ENCODE measurements around the gene HDAC5.
"Not testable (repeated sequence)": the region's sequence is repeated elsewhere in the genome, so short reads cannot be mapped to it uniquely, and the experiment has no call there.

HDAC5 gene
- 50.3 to 142 (median 90.2) reads per million in 9 experiments for total RNA-seq

DNA sequence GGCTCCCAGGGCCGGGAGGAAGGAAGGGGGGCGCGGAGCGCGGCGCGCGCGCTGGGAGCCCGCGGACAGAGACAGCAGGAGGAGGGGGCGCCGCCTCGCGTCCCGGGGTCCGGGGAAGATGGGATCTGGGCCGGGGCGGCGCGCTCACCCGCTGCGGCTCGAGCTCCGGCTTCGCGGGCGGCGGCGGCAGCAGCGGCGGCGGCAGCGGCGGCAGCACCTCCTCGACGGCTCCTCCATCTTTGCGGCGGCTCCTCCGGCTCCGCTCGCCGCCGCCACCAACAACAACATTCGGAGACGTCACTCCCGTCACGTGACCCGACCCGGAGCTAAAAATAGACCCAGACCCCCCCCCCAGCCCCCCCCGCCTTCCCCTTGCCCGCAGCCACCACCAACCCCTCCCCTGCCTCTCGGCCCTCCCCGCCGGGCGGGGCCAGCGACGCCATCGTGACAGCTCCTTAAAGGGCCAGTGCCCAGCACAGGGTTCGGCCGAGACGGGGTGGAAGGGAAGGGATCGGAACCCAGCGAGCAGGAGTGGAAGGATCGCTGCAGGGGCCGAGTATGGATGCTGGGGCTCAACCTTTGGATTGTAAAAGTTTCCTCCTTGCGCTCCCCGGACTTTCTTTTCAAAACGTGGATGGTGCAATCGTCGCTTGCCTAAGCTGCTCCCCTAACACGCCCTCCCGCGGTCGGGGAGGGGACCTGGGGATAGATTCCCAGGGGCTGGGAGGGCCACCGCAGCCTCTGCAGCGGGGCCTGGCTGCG, at the start of gene HDAC5:
Gene HDAC5 (minus strand): TSS at position 286 of the 762 bp plus-strand sequence. CDS start 6,126 bp downstream, outside the sequence.
- Mint-ChIP-seq H3K9me3 (no peaks in the 10 kb centered on the region), H3K4me3 (peak within 1 kb of the TSS; percentile 89 to 92), H3K27me3 (peaks cover 4 to 6% of the 10 kb centered on the region in 2 donors), H3K36me3 (ENCODE audit: insufficient read depth) (peaks cover 13% of the 10 kb centered on the region), H3K27ac (peak within 1 kb of the TSS; percentile 94 to 95), H3K4me1 (ENCODE audit: low read depth in 2 of 2) (peaks cover 25 to 40% of the 10 kb centered on the region in 2 donors)
- DNase-seq: peak; percentile 94 to 95 (median 94)
- ATAC-seq (replicated peaks): peak; percentile 92

DNA sequence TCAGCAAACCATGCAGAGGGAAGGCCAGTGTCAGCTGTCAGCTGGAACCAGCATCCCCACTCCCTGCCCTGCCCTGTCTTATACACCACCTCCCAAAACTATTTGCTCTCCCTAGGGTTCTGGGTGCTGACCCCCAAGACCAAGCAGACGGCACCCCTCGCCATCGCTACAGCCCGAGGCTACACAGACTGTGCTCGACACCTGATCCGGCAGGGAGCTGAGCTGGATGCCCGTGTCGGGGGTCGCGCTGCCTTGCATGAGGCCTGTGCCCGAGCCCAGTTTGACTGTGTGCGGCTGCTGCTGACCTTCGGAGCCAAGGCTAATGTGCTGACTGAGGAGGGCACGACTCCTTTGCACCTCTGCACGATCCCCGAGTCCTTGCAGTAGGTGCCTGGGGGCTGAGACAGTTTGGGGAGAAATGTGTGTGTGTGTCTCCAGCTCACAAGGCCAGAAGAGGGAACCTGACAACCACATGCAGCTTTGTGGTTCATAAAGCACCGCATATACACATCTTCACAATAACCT, 48.6 kb upstream of the HDAC5 start:
- Mint-ChIP-seq H3K36me3 (ENCODE audit: insufficient read depth) (peaks cover 17% of the 10 kb centered on the region), H3K9me3 (no peaks in the 10 kb centered on the region), H3K27ac (peak overlapping the region in 1 of 2 donors; percentile 4), H3K4me1 (ENCODE audit: low read depth in 2 of 2) (peaks cover 8 to 11% of the 10 kb centered on the region in 2 donors), H3K4me3 (no peak overlapping the region), H3K27me3 (no peaks in the 10 kb centered on the region)
- no peak for DNase-seq
- ATAC-seq (replicated peaks): no peak

DNA sequence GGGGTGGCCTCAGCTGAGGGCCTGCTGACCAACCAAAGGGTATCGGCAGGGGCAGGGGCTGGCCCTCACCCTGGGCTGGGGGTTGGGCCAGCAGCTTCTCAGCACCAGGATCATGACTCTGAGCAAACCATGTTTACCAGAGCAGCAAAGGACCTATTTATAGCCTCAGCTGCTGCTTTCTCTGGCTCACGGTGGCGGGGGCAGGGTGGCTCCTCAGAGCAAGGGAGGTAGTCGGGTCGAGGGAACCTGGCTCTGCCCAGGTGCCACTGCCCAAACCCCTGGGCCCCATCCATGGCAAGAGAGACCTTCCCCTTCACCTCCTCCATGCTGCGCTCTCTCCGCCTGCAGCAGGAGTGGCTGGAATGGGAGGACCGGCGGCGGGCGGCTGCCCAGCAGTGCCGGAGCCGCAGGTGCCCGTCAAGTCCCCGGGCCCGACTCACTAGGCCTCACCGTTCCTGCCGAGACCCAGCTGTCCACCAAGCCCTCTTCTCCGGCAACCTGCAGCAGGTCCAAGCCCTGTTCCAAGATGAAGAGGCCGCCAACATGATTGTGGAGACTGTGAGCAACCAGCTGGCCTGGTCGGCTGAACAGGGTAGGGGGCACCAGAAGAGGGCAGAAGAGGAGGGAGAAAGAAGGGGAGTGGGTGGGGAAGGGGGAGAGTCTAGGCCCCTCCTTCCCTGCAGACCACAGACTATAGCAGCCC, 47.2 kb upstream of the HDAC5 start, which contains the start of gene ASB16:
Gene ASB16 (plus strand): TSS at position 206 of the 703 bp plus-strand sequence. CDS start 86 bp downstream, at position 292.
- Mint-ChIP-seq H3K27ac (peak within 1 kb of the TSS; percentile 49 to 65), H3K4me3 (no peak within 1 kb of the TSS), H3K27me3 (no peaks in the 10 kb centered on the region)

DNA sequence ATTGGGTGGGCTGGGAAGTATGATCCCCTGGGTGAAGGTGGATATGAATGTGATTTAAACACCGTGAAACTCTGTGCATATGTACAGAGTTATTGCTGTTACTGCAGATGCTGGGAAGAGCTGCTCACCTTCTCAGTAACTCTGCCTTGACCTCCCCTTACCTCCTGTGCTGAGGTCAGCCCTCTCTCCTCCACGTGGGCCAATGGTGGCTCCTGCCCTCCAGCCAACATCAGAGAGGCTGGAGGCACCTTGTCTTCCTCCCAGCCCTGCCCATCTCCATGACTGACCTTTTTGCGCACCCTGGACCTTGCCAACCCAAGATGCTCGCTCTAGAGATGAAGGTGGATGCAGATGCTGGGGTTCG, 46.7 kb upstream of the HDAC5 start:
- ATAC-seq (replicated peaks) (no peak), DNase-seq (no peak)
- H3K9me3 Mint-ChIP-seq: no peaks in the 10 kb centered on the region
- H3K4me1 Mint-ChIP-seq (ENCODE audit: low read depth in 2 of 2): peaks cover 8 to 11% of the 10 kb centered on the region in 2 donors
- H3K27me3 Mint-ChIP-seq: no peaks in the 10 kb centered on the region
- no peak overlapping the region for H3K4me3 Mint-ChIP-seq
- H3K36me3 Mint-ChIP-seq (ENCODE audit: insufficient read depth): peaks cover 13% of the 10 kb centered on the region
- peak overlapping the region in 1 of 2 donors; percentile 65 for H3K27ac Mint-ChIP-seq

More for the DNA sequence above, 47.2 kb upstream of the HDAC5 start, which contains the start of gene ASB16:
- Mint-ChIP-seq H3K9me3 (no peaks in the 10 kb centered on the region), H3K36me3 (ENCODE audit: insufficient read depth) (peaks cover 14% of the 10 kb centered on the region), H3K4me1 (ENCODE audit: low read depth in 2 of 2) (peaks cover 8 to 11% of the 10 kb centered on the region in 2 donors)
- DNase-seq (no peak), ATAC-seq (replicated peaks) (no peak)

DNA sequence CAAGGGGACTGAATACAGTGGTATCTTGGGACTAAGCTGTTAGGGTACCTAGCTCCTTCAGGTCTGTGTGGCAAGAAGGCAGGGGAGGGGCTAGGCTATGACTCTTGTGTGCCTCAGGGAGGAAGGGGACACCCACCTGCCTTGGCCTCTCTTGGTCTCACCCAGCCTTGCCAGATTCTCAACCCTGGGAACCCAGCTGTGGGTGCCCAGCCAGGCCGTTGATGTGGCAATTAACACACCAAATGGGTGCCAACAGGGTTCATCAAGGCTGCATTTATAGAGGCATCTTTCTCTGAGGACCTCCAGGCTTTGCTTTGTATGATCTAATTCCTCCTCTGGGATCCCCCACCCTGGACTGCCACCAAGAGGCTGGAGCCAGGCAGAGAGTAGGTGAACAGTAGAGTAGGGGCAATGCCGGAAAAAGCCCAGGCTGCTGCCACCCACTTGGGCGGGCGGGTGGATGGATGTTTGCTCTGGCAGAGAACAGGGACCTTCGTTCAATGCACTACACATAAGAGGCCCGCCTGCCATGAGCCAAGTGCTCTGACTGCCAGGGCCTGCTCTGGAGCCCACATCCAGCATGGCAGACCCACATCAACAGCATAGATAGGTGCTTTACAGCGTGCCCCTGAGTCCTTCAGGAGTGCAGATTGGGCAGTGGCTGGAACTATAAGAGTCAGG, 43.9 kb upstream of the HDAC5 start:
- no peak for DNase-seq

DNA sequence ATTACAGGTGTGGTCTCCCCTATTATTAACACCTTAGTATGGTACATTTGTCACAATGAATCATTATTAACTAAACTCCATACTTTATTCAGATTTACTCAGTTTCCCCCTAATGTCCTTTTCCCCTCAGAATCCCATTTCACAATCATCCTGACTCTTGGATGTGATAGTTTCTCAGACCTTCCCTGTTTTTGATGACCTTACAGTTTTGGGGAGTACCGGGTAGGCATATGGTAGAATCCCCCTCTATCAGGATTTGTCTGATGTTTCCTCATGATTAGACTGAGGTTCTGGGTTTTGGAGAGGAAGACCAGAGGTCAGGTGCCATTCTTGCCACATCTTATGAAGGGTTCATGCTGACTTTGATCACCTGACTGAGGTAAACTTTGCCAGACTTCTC, 41.0 kb upstream of the HDAC5 start:
- peaks cover 6% of the 10 kb centered on the region for H3K36me3 Mint-ChIP-seq (ENCODE audit: insufficient read depth)
- no peak overlapping the region for H3K4me3 Mint-ChIP-seq
- peaks cover 8 to 11% of the 10 kb centered on the region in 2 donors for H3K4me1 Mint-ChIP-seq (ENCODE audit: low read depth in 2 of 2)
- DNase-seq (no peak), ATAC-seq (replicated peaks) (no peak)
- no peaks in the 10 kb centered on the region for H3K27me3 Mint-ChIP-seq
- no peaks in the 10 kb centered on the region for H3K9me3 Mint-ChIP-seq
- H3K27ac Mint-ChIP-seq: no peak overlapping the region

More for the DNA sequence above, 43.9 kb upstream of the HDAC5 start:
- H3K27me3 Mint-ChIP-seq: no peaks in the 10 kb centered on the region
- no peaks in the 10 kb centered on the region for H3K9me3 Mint-ChIP-seq
- H3K27ac Mint-ChIP-seq: peak overlapping the region; percentile 58 to 80
- peaks cover 8 to 11% of the 10 kb centered on the region in 2 donors for H3K4me1 Mint-ChIP-seq (ENCODE audit: low read depth in 2 of 2)
- H3K4me3 Mint-ChIP-seq: no peak overlapping the region
- H3K36me3 Mint-ChIP-seq (ENCODE audit: insufficient read depth): peaks cover 6% of the 10 kb centered on the region
- no peak for ATAC-seq (replicated peaks)

DNA sequence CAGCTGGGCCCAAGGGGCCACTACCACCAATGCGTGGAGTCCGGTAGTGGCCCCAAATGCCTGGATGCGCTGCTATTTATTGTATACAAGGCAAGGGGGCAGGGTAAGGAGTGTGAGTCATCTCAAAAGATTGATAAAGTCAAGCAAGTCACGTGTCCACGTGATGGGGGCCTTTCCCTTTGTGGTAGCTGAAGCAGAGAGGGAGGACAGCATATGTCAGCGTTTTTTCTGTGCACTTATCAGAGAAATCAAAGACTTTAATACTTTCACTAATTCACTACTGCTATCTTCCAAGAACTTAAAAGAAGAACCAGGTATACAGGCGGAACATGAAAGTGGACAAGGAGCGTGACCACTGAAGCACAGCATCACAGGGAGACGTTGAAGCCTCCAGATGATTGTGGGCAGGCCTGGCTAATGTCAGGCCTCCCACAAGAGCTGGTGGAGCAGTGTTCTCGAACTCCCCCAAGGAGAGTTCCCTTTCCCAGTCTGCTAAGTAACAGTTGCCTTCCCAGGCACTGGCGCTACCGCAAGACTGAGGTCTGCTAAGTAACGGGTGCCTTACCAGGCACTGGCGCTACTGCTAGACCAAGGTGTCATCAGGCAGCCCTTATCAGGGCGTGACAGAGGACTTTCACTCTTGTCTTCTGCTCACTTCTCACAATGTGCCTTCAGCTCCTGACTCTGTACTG, 36.2 kb upstream of the HDAC5 start:
- Mint-ChIP-seq H3K36me3 (ENCODE audit: insufficient read depth) (peaks cover 3% of the 10 kb centered on the region), H3K27me3 (no peaks in the 10 kb centered on the region), H3K4me1 (ENCODE audit: low read depth in 2 of 2) (peaks cover 0 to 2% of the 10 kb centered on the region in 2 donors), H3K9me3 (no peaks in the 10 kb centered on the region), H3K27ac (peak overlapping the region in 1 of 2 donors; percentile 81), H3K4me3 (no peak overlapping the region)
- ATAC-seq (replicated peaks): peak; percentile 45
- no peak for DNase-seq

DNA sequence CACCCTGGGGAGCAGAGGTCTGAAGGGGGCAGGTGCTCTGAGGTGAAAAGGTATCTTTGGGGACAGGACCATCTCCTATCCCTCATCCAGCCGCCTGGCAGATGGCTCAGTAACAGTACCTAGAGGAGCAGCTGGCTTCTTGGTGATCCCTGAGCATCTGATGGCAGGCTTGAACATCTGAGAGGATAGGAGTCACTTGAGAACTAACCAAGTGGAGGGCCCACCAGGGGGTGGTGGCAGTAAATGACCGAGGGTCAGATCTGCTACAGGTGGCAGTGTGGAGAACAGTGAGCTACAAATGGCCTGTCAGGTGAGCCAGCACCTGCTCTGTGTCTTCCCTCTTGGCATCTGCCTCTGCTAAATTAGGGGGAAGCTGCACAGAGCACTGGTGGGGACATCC, 32.0 kb upstream of the HDAC5 start:
- H3K9me3 Mint-ChIP-seq: no peaks in the 10 kb centered on the region
- H3K4me1 Mint-ChIP-seq (ENCODE audit: low read depth in 2 of 2): peaks cover 0 to 2% of the 10 kb centered on the region in 2 donors
- ATAC-seq (replicated peaks) (no peak), DNase-seq (no peak)
- peak overlapping the region in 1 of 2 donors; percentile 28 for H3K27ac Mint-ChIP-seq
- no peak overlapping the region for H3K4me3 Mint-ChIP-seq
- peaks cover 3% of the 10 kb centered on the region for H3K36me3 Mint-ChIP-seq (ENCODE audit: insufficient read depth)
- H3K27me3 Mint-ChIP-seq: no peaks in the 10 kb centered on the region

DNA sequence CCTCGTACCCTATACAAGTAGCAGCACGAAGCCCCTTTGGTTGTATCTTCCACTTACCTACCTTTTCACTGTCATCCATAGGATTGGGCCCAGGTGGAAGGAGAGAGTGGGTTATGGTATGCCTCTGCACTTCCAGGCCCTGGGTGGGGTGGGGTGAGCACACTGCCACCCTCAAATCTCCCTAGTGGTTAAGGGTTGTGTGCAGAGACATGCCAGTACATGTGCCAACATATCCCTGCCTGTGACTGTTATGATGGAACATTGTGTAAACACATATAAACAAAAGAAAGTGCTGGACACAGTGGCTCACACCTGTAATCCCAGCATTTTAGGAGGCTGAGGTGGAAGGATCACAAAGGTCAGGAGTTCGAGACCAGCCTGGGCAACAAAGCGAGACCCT, 29.4 kb upstream of the HDAC5 start:
- no peak overlapping the region for H3K27ac Mint-ChIP-seq

DNA sequence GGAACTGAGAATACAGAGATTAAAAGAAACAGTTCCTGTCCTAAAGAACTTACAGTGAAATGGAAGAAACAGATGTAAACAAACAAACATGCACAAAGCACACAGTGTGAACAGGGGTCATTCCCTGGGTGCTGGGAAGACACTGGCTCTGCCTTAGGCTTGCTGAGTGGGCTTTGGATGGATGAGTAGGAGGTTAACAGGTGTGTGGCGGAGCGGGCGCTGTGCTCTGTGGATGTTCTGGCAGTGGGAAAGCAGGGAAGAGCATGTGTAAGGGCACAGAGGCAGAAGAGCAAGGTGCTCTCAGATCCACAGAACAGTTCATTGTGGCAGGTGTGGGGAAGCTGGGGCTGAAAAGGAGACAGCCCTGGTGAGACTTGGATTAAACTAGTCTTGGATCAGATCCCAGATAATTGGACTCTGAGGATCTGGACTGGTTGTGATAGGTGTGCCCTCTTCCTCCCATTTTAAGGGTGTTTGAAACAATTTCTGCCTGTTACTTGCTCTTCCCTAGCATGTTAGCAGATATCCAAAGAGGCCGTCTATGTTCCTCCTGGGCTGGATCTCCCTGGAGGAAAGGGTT, 26.4 kb upstream of the HDAC5 start:
- Mint-ChIP-seq H3K9me3 (no peaks in the 10 kb centered on the region), H3K27ac (no peak overlapping the region), H3K36me3 (ENCODE audit: insufficient read depth) (peaks cover 3% of the 10 kb centered on the region), H3K27me3 (no peaks in the 10 kb centered on the region), H3K4me1 (ENCODE audit: low read depth in 2 of 2) (peaks cover 0 to 3% of the 10 kb centered on the region in 2 donors), H3K4me3 (no peak overlapping the region)
- ATAC-seq (replicated peaks) (no peak), DNase-seq (no peak)

More for the DNA sequence above, 29.4 kb upstream of the HDAC5 start:
- ATAC-seq (replicated peaks): no peak
- peaks cover 3% of the 10 kb centered on the region for H3K36me3 Mint-ChIP-seq (ENCODE audit: insufficient read depth)
- DNase-seq: no peak
- H3K9me3 Mint-ChIP-seq: no peaks in the 10 kb centered on the region
- H3K4me1 Mint-ChIP-seq (ENCODE audit: low read depth in 2 of 2): peaks cover 0 to 3% of the 10 kb centered on the region in 2 donors
- H3K4me3 Mint-ChIP-seq: no peak overlapping the region
- no peaks in the 10 kb centered on the region for H3K27me3 Mint-ChIP-seq

DNA sequence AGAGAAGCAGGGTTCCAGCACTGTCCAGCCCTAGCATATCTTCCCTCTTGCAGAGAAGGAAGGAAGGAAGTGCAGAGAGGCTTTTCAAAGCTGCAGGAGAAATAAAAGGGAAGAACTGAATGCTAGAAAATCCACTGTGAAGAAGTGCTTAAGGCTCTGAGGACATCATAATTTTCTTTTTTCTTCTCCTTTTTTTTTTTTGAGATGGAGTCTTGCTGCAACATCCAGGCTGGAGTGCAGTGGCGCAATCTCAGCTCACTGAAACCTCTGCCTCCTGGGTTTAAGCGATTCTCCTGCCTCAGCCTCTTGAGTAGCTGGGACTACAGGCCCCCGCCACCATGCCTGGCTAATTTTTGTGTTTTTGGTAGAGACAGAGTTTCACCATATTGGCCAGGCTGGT, 25.6 kb upstream of the HDAC5 start:
- H3K27me3 Mint-ChIP-seq; H3K27ac Mint-ChIP-seq; H3K4me1 Mint-ChIP-seq (ENCODE audit: low read depth in 2 of 2); DNase-seq; H3K9me3 Mint-ChIP-seq; ATAC-seq (replicated peaks); H3K4me3 Mint-ChIP-seq; H3K36me3 Mint-ChIP-seq (ENCODE audit: insufficient read depth): not testable (repeated sequence)

DNA sequence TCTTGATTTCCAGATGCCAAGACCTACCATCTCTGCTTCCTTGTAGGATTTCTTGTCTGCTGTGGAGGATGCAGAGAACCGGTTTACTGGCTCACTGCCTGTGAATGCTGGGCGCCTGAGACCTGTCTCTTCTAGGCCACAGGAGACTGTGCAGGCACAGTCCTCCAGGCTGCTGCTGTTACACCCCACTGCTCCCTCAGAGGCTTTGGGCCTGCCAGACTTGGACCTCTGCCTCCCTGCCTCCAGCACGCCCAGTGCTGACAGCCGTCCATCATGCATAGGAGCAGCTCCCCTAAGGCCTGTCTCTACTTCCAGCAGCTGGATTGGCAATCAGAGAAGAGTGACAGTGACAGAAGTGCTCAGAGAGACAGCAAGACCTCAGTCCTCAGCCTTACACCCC, 24.4 kb upstream of the HDAC5 start:
- no peak overlapping the region for H3K27ac Mint-ChIP-seq
- ATAC-seq (replicated peaks) (no peak), DNase-seq (no peak)
- peaks cover 0 to 3% of the 10 kb centered on the region in 2 donors for H3K4me1 Mint-ChIP-seq (ENCODE audit: low read depth in 2 of 2)
- H3K9me3 Mint-ChIP-seq: no peaks in the 10 kb centered on the region
- peaks cover 1% of the 10 kb centered on the region for H3K36me3 Mint-ChIP-seq (ENCODE audit: insufficient read depth)
- H3K4me3 Mint-ChIP-seq: no peak overlapping the region
- H3K27me3 Mint-ChIP-seq: no peaks in the 10 kb centered on the region

Data from effector memory CD8-positive, alpha-beta T cell (primary cell).